ENCODE results near the gene PPFIBP1.
"Not testable (repeated sequence)": the region's sequence is repeated elsewhere in the genome, so short reads cannot be mapped to it uniquely, and the experiment has no call there.

PPFIBP1 gene

DNA sequence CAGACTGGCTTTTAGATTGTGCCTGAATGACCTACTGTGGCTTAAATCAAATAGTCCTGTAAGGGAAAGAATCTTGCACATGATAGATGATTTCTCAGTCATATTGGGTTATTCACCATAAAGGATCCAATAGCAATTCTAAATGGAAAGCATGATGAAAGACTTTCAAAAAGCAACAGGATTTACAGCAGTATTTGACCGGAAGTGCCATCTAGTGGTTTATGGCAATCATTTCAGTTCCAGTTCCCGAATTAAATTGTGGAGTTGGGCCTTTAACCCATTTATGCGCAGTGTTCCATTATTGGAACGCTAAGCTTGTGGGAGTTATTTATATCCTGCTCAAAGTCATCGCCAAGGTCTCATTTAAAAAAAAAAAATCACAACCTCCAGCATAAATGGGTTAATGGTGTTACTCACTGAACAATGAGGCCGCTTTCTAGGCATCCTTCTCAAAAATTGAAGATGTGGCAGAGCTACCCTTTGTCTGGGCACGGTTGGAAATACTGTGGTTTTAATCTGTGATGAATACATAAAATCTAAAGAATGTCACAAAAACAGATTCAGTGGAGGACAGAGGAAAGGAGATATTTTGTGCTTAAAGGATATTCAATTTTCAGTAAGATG is 111.5 kb downstream of the PPFIBP1 start:
- peaks cover 9% of the 10 kb centered on the region for H3K4me1 Mint-ChIP-seq (ENCODE audit: low read depth)
- peaks cover 3% of the 10 kb centered on the region for H3K27me3 Mint-ChIP-seq (ENCODE audit: low read depth)
- DNase-seq (ENCODE audit: low spot score): no peak
- no peaks in the 10 kb centered on the region for H3K9me3 Mint-ChIP-seq
- H3K36me3 Mint-ChIP-seq (ENCODE audit: low read depth): peaks cover 2% of the 10 kb centered on the region
- no peak overlapping the region for H3K27ac Mint-ChIP-seq
- H3K4me3 Mint-ChIP-seq: no peak overlapping the region

DNA sequence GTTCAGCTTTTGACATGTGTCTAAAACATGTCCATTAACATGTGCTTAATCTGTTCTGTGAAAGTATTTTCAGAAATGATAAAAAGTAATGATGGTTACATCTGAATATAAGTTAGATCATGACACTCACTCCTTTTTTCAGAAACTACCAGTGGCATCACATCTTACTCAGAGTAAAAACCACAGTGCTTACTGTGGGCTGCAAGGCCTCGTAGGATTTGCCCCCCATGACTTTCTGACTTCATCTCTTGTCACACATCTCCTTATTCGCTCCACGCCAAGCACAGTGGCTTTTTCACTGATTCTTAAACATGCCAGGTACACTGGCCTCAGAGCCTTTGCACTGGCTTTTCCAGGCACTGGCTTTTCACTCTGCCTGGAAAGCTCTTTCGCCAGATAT is 112.6 kb downstream of the PPFIBP1 start:
- not testable (repeated sequence) for H3K36me3 Mint-ChIP-seq (ENCODE audit: low read depth); H3K27me3 Mint-ChIP-seq (ENCODE audit: low read depth); H3K9me3 Mint-ChIP-seq; H3K4me3 Mint-ChIP-seq; H3K4me1 Mint-ChIP-seq (ENCODE audit: low read depth); H3K27ac Mint-ChIP-seq; DNase-seq (ENCODE audit: low spot score)

DNA sequence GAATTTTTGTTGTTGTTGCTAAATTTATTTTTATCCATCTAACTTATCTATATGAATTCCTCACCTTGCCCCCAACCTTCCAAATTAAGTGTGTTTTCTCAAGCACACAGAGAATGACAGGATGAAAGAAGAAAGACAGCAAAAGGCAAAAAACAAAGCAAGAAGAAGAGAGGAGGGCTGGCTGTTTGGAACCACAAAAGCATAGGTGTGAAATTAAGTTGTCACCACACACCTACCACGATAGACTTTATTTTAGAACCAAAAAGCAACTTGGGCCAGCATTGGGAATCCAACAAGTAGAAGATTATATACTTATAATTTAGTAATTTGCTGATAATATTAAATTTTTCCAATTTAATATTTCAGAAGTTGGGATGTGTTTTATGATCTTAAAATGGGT is 113.5 kb downstream of the PPFIBP1 start:
- Mint-ChIP-seq H3K36me3 (ENCODE audit: low read depth) (peaks cover 2% of the 10 kb centered on the region), H3K4me1 (ENCODE audit: low read depth) (peaks cover 9% of the 10 kb centered on the region), H3K9me3 (no peaks in the 10 kb centered on the region), H3K4me3 (no peak overlapping the region), H3K27me3 (ENCODE audit: low read depth) (peaks cover 5% of the 10 kb centered on the region), H3K27ac (no peak overlapping the region)
- DNase-seq (ENCODE audit: low spot score): no peak

DNA sequence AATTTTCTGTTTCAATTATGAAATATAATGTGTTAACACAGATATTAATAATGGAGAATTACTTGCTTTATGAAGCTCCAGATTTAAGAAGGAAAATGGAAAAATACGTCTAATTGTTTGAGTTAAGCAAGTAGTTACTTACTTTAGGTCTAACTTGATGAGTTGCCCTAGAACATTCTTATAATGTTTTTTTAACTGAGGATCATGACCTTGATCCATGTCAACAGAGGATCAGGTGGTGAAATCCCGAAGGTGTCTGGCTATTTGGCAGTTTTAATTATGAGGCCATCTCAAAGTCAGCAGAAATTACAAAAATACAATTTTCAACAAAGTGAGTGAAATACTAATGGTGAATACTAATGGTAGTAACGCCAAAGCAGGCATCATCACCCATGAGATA is 115.3 kb downstream of the PPFIBP1 start:
- Mint-ChIP-seq H3K36me3 (ENCODE audit: low read depth) (peaks cover under 1% of the 10 kb centered on the region), H3K4me1 (ENCODE audit: low read depth) (peaks cover 9% of the 10 kb centered on the region), H3K27ac (no peak overlapping the region), H3K9me3 (no peaks in the 10 kb centered on the region), H3K4me3 (no peak overlapping the region), H3K27me3 (ENCODE audit: low read depth) (peaks cover 6% of the 10 kb centered on the region)
- DNase-seq (ENCODE audit: low spot score): no peak

DNA sequence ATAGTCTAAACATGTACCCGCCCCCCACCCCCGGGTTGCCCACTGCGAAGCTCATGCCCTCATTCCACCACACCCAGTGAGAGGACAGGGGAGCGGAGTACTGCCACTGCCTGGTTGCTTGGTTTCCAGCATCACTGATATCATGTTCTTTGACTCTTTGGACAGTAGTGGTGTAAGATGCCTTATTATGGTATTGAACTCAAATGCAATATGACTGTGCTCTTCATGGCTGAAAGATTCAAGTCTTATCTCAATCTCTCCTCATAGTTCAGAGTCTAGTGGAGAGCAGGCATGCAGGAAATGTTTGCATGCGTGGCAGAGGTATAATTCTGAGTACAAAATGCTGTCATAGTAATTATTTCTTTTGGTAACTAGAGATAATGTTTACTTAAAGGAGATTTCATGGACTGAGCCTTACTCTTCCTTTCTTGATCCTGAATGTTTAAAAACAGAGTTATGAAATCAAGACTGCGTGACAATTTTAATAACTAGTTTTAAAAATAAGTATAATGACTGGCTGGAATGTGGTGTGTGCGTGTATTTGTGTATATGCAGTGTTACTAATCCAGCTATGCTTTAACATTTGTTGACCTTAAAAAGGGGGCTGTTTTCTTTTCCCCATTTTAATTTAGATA is 116.7 kb downstream of the PPFIBP1 start:
- not testable (repeated sequence) for H3K4me1 Mint-ChIP-seq (ENCODE audit: low read depth); H3K9me3 Mint-ChIP-seq; H3K27me3 Mint-ChIP-seq (ENCODE audit: low read depth); H3K4me3 Mint-ChIP-seq; DNase-seq (ENCODE audit: low spot score); H3K27ac Mint-ChIP-seq; H3K36me3 Mint-ChIP-seq (ENCODE audit: low read depth)

DNA sequence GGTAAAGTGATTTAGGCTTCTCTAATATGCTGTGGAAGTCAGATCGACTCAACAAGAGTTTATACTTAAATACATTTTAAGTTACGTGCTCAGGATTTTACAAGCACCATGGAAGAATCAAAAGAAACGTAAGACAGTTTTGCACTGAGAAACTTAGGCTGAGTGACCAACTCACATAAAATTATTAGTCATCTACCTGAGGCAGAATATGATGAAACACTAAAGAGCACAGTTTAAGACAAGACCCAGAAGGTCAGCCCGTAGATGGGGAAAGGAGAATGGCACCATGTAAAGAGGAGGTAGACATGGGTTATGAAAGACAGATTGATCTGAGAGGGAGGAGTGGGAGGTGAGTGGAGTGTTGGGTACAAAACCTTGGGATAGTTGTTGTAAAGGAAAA is 118.4 kb downstream of the PPFIBP1 start:
- H3K27ac Mint-ChIP-seq; H3K9me3 Mint-ChIP-seq; H3K36me3 Mint-ChIP-seq (ENCODE audit: low read depth); H3K4me3 Mint-ChIP-seq; DNase-seq (ENCODE audit: low spot score); H3K4me1 Mint-ChIP-seq (ENCODE audit: low read depth); H3K27me3 Mint-ChIP-seq (ENCODE audit: low read depth): not testable (repeated sequence)

DNA sequence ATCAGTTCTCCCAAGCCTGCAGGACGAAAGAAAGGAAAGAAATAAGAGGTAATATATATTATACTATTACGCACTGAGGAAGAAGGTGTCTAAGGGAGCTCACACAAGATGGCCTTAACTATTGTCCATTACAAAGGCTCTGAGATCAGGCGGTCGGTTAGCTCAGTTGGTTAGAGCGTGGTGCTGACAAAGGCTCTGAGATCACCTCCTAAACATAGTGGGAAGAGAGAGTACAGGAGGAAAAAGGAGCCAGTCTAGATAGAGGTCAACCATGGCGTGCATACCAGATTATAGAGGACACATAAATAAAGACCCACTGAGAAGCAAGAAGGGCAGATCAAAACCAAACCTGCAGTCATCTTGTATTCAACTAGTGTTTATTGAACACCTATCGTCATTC is 118.9 kb downstream of the PPFIBP1 start:
- not testable (repeated sequence) for H3K9me3 Mint-ChIP-seq; H3K4me1 Mint-ChIP-seq (ENCODE audit: low read depth); H3K27me3 Mint-ChIP-seq (ENCODE audit: low read depth); H3K4me3 Mint-ChIP-seq; DNase-seq (ENCODE audit: low spot score); H3K36me3 Mint-ChIP-seq (ENCODE audit: low read depth); H3K27ac Mint-ChIP-seq

DNA sequence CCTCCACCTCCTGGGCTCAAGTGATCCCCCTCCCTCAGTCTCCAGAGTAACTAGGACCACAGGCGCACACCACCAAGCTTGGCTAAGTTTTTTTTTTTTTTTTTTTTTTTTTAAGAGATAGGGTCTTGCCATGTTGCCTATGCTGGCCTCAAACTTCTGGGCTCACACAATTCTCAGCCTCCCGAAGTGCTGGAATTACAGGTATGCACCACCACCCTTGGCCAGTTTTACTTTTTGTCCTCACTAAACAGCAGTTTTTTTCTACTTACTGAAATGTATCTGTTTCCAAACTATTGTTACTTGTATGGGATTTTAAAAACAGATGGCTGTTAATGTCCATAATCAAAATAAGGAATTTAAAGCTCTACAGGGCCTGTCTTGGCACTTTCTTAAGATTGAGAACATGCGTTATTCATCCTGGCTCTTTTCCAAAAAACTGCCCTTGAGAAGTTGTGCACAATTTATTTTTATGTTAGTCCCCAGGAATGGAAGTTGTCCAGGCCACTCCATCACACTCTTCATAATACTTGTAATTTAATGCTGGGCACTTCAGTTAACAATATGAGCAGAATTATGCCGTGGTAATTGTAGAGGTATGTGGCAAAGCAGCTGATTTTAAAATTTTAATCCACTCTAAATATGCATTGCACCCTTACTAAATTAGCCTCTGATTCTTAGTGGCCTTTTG is 120.3 kb downstream of the PPFIBP1 start:
- Mint-ChIP-seq H3K4me3 (no peak overlapping the region), H3K4me1 (ENCODE audit: low read depth) (no peaks in the 10 kb centered on the region), H3K27me3 (ENCODE audit: low read depth) (peaks cover 6% of the 10 kb centered on the region), H3K36me3 (ENCODE audit: low read depth) (no peaks in the 10 kb centered on the region), H3K9me3 (no peaks in the 10 kb centered on the region), H3K27ac (no peak overlapping the region)
- no peak for DNase-seq (ENCODE audit: low spot score)

DNA sequence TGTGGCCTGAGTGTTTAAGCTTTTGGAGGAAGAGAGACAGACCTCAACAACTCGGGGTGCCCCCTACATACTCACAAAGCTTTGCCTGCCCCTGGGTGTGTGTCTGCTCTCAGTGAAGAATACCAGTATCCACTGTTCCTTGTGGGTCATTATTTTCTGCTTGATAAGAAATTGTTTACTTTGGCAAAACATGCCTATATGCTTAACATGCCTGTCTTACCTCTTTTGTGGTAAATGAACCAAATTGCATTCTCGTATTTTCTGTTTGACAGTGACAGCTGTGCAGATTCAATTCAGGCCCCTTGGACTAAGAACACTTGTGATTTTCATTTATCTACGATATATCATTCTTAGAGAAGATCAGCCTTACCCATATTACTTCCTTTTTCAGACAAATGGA is 121.7 kb downstream of the PPFIBP1 start:
- Mint-ChIP-seq H3K27me3 (ENCODE audit: low read depth) (peaks cover 4% of the 10 kb centered on the region), H3K4me3 (no peak overlapping the region), H3K36me3 (ENCODE audit: low read depth) (no peaks in the 10 kb centered on the region), H3K4me1 (ENCODE audit: low read depth) (no peaks in the 10 kb centered on the region), H3K27ac (no peak overlapping the region), H3K9me3 (no peaks in the 10 kb centered on the region)
- no peak for DNase-seq (ENCODE audit: low spot score)

DNA sequence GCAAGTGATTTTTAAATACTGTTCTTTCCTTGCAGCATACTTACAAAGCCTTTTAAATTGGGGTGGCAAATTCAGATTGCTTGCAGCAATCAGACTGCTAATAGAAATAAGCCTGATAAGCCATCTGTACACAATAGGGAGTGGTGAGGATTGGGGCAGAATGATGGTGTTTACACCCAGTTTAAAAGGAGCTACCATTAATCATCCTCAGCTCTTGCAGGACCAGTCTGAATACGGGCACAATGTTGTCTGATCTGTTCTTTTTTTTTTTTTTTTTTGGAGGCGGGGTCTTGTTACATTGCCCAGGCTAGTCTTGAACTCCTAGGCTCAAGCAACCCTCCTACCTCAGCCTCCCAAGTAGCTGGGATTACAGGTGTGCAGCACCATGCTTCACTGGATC is 122.1 kb downstream of the PPFIBP1 start:
- H3K36me3 Mint-ChIP-seq (ENCODE audit: low read depth): no peaks in the 10 kb centered on the region
- H3K9me3 Mint-ChIP-seq: no peaks in the 10 kb centered on the region
- H3K27me3 Mint-ChIP-seq (ENCODE audit: low read depth): peaks cover 4% of the 10 kb centered on the region
- no peak for DNase-seq (ENCODE audit: low spot score)
- H3K4me3 Mint-ChIP-seq: no peak overlapping the region
- H3K4me1 Mint-ChIP-seq (ENCODE audit: low read depth): no peaks in the 10 kb centered on the region
- H3K27ac Mint-ChIP-seq: no peak overlapping the region

DNA sequence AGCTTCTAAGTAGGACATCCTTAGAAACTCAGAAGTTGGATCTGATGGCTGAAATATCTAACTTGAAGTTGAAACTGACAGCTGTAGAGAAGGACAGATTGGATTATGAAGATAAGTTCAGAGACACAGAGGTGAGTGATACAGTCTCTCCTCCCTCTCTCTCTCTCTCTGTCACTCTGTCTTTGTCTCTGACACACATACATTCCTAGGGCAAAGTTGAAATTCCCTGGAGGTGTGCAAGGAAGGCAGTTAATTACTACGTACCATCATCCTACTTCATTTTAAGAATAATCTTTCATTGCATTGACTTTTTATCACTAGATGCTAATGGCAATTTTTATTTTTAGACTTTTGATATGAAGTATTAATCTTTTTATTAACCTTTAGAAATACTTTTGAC is 126.0 kb downstream of the PPFIBP1 start:
- H3K4me1 Mint-ChIP-seq (ENCODE audit: low read depth): peaks cover 10% of the 10 kb centered on the region

DNA sequence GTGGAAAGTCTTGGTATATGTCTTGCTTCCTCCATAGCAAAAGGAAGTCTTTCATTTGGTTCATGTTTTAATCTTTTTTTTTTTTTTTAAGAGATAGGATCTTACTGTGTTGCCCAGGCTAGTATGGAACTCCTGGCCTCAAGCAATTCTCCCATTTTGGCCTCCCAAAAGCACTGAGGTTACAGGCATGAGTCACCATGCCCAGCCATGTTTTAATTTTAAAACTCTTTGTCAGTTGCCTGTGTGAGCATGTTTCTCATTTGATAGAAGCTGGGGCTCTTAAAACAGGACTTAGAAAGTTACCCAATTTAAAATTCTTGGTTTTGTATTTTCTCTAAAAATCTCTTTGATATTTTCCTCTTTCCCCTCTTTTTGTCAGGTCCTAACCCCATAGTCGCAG is 127.2 kb downstream of the PPFIBP1 start:
- Mint-ChIP-seq H3K27ac (no peak overlapping the region), H3K36me3 (ENCODE audit: low read depth) (no peaks in the 10 kb centered on the region), H3K4me3 (no peak overlapping the region), H3K27me3 (ENCODE audit: low read depth) (peaks cover 2% of the 10 kb centered on the region), H3K9me3 (no peaks in the 10 kb centered on the region), H3K4me1 (ENCODE audit: low read depth) (peaks cover 12% of the 10 kb centered on the region)
- no peak for DNase-seq (ENCODE audit: low spot score)

More for the DNA sequence above, 126.0 kb downstream of the PPFIBP1 start:
- no peaks in the 10 kb centered on the region for H3K36me3 Mint-ChIP-seq (ENCODE audit: low read depth)
- H3K4me3 Mint-ChIP-seq: no peak overlapping the region
- H3K27ac Mint-ChIP-seq: no peak overlapping the region
- no peak for DNase-seq (ENCODE audit: low spot score)
- H3K9me3 Mint-ChIP-seq: no peaks in the 10 kb centered on the region
- peaks cover 2% of the 10 kb centered on the region for H3K27me3 Mint-ChIP-seq (ENCODE audit: low read depth)

DNA sequence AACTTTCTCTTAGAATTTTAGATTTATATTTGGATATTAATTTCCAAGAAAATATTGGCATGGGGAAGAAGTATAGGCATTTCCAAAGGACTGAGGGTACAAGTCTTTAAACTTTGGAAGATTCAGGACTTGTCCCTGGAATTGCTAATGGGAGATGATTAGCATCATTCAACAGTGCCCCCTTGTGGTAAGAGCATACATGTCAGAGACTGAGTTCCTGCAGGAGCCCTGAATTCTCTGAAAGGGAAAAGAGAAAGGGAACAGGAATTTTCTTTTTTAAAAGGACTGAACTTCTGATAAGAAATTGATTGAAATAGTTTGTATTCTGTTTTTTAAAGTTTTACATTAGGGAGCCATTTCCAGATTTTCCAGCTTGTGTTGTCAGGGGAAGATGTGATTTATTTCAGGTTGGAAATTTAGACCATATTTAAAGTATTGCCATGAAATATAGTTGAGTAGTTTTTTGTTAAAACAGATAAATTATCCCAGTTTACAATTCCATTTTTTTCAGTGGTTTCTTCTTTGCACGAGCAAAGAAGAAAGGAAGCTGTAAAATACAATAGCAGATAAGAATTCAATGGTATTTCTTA is 128.3 kb downstream of the PPFIBP1 start:
- no peak for DNase-seq (ENCODE audit: low spot score)

DNA sequence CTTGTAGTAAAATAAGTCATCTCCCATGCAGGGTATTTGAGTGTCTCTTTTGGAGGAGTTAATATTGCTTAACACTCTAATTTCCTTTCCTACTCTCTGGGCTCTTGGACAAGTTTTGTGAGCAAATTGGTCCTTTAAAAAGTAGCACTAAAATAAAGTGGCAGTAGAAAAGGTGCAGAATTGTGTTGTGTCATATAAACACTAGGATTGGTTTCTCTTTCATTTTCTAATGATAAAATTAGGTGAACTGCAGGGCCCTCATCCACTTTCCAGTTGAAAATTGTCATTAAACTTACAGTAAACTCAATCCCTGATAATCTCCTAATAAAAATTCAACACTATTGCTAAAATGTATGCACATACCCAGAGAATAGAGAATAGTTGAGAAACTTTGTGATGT is 129.7 kb downstream of the PPFIBP1 start:
- Mint-ChIP-seq H3K9me3 (no peaks in the 10 kb centered on the region), H3K27me3 (ENCODE audit: low read depth) (peaks cover 5% of the 10 kb centered on the region), H3K4me3 (peak overlapping the region; percentile 58), H3K27ac (no peak overlapping the region), H3K36me3 (ENCODE audit: low read depth) (no peaks in the 10 kb centered on the region), H3K4me1 (ENCODE audit: low read depth) (peaks cover 12% of the 10 kb centered on the region)
- no peak for DNase-seq (ENCODE audit: low spot score)

More for the DNA sequence above, 128.3 kb downstream of the PPFIBP1 start:
- Mint-ChIP-seq H3K4me1 (ENCODE audit: low read depth) (peaks cover 12% of the 10 kb centered on the region), H3K27me3 (ENCODE audit: low read depth) (peaks cover 5% of the 10 kb centered on the region), H3K27ac (no peak overlapping the region), H3K36me3 (ENCODE audit: low read depth) (no peaks in the 10 kb centered on the region), H3K9me3 (no peaks in the 10 kb centered on the region), H3K4me3 (no peak overlapping the region)
